PC-9 (cell line): ENCODE data around the gene NLGN1.

Source experiments
- CTCF ChIP-seq: fragments of 200-600 bp; sonication (generic); conservative IDR thresholded peaks from 2 replicates; pipeline ENCODE4 v1.6.1; 2017; ENCODE audit warnings: mixed run types, antibody characterized with exemption, mild to moderate bottlenecking, moderate library complexity
- EZH2 ChIP-seq: fragments of 200-600 bp; sonication (generic); IDR thresholded peaks from 2 replicates; pipeline ENCODE4 v1.8.0; 2017; ENCODE audit warnings: antibody characterized with exemption, low read depth

DNA sequence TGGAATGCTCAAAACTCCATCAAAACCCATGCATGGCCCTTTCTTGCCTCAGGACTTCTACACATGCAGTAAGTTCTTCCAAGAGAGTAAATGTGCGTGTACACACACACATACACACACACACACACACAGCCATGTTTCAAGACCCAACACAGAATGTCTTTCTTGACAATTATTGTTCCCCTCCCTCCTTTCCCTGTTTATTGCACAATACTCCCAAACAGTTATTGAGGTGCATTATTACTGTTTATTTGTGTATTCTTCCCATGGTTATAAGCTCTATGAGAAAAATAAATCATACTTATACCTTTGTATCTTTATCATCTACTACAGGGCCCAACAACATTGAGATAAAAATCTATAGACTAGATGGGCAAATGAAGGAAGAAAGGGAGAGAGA lies 937.8 kb downstream of the NLGN1 start:
- TF ChIP-seq EZH2: no peak
- TF ChIP-seq CTCF: no peak
